ENCODE results near the gene BLZF1.
"Not testable (repeated sequence)": the region's sequence is repeated elsewhere in the genome, so short reads cannot be mapped to it uniquely, and the experiment has no call there.

GRCh38 chr1:169336947-169337715, 30.9 kb upstream of the BLZF1 start:
- TF ChIP-seq POLR2A, CTCF (IDR thresholded peaks at IDR 0.05): not testable (repeated sequence)

Data from ovary (tissue), 3 donors.